ENCODE measurements around the gene ID2.

Gene ID2, protein sequence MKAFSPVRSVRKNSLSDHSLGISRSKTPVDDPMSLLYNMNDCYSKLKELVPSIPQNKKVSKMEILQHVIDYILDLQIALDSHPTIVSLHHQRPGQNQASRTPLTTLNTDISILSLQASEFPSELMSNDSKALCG

DNA sequence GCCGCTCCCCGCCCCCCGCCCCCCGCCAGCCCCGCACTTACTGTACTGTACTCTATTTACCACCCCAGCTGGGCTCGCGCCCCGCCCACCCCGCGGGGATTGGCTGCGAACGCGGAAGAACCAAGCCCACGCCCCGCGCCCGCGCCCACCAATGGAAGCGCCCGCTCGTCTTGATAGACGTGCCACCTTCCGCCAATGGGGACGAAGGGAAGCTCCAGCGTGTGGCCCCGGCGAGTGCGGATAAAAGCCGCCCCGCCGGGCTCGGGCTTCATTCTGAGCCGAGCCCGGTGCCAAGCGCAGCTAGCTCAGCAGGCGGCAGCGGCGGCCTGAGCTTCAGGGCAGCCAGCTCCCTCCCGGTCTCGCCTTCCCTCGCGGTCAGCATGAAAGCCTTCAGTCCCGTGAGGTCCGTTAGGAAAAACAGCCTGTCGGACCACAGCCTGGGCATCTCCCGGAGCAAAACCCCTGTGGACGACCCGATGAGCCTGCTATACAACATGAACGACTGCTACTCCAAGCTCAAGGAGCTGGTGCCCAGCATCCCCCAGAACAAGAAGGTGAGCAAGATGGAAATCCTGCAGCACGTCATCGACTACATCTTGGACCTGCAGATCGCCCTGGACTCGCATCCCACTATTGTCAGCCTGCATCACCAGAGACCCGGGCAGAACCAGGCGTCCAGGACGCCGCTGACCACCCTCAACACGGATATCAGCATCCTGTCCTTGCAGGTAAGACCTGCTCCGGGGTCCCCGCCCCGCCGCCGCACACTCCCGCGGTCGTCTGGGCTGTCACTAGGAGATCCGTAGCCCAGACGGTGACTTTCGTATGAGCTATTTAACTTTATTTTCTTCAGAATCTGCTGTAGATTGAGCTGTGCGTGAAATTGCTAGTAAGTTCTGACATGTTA lies at the start of gene ID2:
TSS of gene ID2 (plus strand) at position 271 of the 907 bp plus-strand sequence. CDS start at position 381, 110 bp downstream.
- peak; percentile 99 for DNase-seq (ENCODE audit: low read depth)

DNA sequence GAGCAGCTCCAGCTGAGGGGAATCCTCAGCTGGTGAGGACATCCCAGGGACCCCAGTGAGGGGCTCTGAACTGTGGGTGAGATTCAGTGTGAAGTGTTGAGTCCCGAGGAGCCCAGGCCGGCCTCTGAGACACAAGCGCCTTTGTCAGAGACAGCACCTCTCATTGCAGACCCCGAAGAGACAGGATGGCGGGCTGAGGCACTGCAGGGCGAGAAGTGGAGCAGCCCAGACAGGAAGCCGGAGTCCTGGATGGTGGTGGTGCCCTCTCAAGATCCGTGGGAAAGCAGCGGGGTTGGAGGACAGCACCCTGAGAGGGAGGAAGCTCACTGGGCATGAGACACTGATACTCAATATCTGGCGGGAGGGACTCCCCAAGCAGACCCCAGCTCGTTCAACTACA lies 49.1 kb upstream of the ID2 start:
- no peak for DNase-seq (ENCODE audit: low read depth)

DNA sequence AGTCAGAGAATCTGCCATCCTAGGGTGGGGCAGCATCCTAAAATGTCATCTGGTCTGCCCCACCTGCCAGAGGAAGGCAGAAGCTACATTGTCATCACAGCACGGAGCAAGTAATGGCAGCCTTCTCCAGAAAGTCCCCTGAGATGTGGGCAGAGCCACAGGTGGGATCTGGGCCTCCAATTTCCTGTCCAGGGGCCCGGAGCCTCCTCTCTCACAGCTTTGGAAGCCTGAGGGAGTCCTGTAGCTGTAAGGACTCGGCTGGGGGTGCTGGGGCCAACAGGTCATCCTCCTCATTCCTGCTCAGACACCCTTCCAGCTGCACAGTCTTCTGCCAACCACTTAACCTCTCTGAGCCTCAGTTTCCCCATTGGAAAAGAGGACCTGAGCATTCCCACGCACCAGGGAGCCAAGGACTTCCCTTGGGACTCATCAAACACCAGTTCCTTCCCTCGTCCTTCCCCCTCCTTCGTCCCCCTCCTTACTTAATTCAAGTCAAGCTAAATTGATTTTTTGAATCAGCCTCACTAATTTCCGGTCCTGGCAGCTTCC lies 48.6 kb upstream of the ID2 start:
- no peak for DNase-seq (ENCODE audit: low read depth)

DNA sequence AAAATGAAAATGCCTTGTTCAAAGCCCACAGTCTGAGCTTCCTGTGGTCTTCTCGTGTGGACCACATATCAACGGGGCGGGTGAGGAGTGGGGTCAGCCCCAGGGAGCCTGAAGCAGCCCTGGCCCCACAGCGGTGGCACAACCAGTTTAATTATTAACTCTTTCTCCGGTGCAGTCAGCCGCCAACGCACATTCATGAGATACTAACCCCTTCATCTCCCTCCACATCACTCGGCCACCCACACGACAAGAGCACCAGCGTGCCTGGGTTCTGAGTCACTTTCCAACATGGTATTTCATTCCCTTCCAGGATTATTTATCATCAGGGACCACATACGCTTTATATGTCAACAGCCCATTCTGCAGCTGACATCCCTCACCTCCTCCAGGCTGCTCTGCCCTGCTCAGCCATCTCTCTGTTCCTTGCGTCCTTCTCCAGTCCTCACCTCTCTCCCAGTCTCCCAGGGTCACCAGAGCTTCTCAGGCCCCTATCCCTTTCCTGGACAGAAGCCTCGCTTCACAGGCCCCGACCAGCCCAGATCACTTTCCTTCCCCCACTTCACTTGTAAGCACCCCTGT lies 48.0 kb upstream of the ID2 start:
- DNase-seq (ENCODE audit: low read depth), result peak; percentile 40

DNA sequence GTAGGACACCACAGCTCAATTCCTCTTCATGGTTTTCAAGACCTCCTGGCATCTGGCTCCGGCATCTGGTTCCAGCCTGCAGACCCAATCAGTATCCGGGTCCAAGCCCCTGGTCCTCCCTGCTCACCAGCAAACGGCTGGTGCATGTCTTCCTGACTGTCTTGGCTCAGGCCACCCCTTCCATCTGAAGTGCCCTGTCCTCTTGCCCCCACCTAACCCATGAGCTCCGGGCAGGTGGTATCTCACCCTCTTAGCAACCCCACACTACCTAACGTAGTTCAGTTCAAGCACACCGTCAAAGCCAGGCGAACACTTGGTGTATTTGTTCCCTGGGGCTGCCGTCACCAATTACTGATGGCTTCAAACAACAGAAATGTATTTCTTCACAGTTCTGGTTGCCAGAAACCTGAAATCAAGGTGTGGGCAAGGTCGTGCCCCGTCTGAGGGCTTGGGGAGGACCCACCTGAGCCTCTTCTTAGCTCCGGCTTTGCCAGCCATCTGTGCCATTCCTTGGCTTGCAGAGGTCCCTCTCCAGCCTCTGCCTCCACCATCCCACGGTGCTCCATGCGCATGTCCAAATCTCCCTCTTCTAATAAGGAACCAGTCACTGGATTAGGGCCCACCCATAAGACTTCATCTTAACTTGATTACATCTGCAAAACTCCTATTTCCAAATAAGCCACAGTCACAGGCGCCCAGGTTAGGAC lies 47.2 kb upstream of the ID2 start:
- DNase-seq (ENCODE audit: low read depth), result no peak

DNA sequence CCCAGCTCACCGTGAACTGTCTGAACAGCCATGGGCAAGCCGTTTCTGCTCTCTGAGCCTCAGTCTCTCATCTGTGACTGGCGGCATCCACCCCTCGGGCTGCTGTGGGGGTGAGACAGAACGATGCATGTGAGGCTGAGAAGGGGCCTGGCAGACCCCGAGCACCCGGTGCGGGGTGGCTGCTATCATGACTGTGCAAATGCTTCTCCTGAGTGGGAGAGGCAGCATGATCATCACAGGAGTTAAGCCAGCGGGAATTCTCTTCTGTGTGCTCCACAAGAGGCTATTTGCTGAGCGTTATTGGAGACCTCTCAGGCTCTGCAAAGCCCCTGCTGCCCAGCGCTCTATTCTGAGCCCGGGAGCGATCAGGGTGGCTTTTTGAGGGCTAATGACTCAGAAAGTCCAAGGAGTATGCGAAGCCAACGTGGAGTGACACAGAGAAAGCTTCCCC lies 45.8 kb upstream of the ID2 start:
- no peak for DNase-seq (ENCODE audit: low read depth)

DNA sequence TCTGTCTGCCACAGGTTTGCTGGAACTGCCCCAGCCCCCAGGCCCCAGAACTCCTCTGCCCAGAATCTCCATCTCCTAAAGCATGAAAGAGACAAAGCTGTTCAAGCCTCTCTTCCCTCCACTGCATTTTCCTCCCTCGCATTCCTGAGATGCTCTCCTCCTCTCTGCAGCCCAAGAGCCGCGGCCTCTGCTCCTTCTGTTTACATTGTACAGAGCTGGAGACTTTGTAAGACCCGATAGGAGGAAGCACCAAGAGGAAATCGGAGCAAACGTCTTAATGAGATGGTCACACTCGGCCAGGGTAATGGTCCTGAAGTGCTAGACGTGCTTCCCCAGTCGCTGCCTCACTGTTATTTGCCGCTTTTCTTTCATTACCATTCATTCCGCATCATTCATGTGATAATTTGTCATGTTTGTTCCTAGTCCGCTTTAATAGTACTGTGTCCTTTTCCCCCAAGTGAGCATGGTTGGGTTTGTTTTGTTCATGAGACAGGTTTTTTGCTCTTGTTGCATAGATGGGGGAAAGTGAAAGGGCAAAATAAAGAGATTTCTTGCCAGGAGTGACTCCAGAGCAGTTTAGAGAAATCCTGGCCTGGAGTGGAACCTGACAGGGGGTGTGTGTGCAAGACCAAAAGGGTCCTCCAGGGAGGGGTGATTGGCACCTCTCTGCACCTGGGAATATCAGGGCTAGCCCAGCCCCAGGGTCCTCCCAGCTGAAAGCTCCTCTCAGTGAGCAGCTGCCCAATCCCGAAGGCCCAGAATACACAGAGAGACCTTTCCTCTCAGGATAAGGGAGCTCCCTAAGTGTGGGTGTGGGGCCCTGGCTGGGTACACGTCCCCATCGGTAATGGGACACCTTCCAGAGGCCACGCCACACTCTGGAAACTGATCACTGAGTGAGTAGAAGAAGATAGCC lies 44.9 kb upstream of the ID2 start:
- DNase-seq (ENCODE audit: low read depth), result no peak

DNA sequence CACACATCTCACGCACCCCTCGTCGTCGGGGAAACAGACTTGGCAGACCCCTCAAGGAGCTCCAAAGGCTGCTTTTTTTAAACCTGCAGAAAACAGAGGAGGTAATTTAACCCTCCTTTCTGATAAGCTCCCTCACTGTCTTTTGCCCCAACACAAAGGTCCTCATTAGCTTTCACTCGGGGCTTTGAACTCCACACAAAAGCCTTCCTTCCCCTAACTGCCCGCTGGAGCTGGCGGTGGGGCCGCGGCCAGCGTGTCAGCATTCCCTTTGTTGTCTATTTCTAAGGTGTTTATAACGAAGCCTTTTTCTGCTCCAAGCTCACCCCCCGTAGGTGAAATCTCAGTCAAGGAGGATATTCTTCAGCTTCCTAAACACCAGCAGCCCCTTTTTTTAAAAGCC lies 43.5 kb upstream of the ID2 start:
- DNase-seq (ENCODE audit: low read depth), result no peak

DNA sequence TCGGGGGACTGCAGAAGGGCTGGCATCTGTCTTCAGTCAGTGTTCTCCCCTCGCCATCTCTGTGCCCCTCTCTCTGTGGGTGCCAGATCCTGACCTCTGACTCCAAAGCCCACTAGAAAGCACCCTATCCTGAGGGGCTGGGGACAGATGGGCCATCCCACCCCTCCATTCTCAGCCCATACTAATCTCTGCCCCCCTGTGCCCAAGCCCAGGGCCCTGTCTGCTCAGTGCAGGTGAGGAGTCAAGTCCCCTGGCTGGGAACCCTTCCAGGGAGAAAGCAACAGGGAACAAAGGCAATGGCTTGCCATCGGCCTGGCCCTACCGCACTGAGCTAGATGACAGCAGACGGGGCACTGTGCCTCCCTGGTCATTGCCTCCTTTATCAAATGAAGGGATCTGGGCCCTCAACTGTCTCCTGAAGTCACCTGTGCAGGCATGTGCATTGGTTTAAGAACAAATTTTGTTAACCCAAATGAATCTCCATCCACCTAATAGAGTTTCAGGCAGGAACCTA lies 42.7 kb upstream of the ID2 start:
- no peak for DNase-seq (ENCODE audit: low read depth)

DNA sequence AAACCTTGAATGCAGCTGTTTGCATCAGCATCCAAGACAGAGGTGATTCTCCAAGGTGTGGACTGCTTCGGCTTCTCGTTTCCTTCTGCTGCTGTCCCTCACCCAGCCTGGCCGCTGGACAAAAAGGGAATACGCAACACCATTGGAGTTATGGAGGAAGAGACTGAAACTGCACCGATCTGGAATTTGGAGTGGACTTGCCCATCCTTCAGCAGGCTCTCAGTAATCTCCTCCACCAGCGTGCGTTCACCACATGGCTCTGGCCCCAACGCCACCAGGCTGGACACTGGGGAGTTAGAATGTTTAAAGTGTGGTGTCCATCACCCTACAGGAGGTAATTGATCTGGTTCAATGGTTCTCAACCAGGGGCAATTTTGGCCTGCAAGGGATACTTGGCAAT lies 41.4 kb upstream of the ID2 start:
- DNase-seq (ENCODE audit: low read depth), result no peak

DNA sequence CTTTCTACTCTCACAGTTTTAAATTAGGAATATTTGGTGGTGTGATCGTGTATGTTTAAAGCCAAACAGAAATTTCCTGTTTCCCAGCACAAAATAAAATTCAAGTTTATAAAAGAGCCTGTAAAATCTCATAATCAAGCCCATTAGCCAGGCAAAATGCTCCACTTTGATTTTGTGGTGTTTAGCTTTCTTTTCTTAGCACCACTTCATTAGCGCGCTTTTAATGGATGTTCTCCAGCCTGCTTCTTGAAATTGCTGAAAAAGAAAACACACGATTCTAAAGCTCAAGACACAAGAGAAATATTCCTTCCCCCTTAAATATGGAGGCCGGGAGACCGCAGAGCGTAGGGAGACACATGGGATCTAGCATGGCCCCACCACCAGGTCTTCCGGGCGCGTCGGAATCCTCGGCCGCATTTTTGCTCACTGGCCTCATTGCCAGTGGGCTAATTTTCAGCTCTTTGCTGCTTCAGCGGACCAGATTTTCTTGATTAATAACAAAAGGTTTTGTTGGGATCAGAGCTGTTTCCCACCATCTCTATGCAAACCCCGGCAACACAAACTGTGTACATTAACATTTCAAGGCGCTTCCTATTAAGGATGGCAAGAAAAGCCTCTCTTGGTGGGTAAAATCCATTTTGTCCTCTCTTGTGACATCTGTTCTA lies 40.4 kb upstream of the ID2 start:
- no peak for DNase-seq (ENCODE audit: low read depth)

DNA sequence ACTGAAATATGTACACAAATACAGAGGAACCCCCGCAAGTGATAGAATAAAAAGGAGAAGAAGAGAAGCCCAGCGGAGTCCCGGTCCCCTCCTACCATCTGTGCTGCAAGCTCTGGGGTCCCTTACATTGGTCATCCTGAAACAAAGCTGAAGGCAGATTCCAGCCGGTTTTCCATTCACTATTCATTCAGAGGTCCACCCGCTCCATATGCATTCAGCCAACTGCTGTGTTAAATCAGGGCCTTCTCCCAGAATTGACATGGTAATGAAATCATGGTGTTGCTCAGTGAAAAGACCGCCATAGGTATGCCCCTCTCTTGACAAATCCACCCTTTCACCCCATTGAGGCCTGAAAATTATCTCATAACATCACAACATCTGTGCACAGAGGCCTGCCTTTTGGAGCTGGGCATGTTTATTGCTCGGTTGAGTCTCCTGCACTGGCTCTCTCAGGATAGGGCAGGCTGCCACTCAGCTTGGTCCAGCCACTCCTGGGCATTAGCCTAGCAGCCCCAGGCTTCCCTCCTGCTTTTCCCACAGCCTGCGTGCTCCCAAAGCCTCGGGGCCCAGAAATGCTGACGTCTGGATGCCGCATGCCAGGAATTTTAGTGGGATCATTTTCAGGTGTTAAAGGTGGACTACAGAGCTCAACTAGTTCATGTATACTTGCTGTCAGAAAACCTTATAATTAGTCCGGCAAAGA lies 39.3 kb upstream of the ID2 start:
- no peak for DNase-seq (ENCODE audit: low read depth)

DNA sequence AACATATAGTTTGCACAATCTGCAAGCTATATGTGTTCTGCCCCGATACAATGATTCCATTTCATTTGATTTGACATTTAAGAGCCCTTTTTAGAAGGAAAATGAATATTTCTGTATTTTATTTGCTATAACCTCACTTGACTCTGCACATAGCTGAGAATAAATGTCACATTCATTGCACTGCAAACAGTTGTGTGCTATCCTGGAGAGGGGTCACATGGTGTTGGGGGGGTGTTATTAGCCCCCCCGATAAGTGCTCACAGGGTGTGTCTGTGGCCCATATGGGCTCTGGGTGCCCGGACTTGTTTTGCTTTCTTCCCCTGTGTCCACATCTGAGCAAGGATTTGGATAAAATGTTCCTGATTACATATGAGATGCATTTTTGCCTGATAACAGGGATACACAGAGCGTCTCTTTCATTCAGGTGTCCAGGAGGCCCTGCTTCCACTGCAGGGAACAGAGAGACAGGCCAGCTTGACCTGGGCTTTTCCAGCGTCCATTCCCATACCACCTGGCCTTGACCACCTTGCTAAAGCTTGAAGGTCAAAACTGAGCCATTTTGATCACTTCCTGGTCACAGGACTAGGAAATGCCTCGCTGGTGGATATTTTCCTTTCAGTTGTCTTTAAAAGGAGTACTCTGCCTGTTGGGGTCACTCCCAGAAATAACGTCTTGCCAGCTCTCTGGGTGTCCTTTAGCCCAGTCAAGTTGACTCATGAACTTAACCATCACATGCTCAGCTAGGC lies 38.4 kb upstream of the ID2 start:
- DNase-seq (ENCODE audit: low read depth), result no peak

DNA sequence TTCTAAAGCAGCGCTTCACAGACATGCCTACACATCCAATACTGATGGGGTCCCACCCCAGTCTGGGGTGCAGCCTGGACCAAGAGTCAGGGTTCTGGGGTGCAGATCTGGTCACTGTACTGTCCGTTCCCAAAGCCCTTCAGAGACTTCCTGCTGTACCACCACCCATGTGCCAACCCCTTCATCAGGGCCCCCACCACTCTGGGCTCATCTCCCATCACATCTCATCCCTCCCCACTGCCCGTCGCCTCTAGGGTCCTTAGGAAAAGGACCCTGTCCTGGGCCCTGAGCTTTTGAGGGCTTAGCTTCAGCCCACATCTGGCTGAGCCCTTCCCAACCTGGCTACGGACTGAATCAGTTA lies 37.9 kb upstream of the ID2 start:
- DNase-seq (ENCODE audit: low read depth), result no peak

DNA sequence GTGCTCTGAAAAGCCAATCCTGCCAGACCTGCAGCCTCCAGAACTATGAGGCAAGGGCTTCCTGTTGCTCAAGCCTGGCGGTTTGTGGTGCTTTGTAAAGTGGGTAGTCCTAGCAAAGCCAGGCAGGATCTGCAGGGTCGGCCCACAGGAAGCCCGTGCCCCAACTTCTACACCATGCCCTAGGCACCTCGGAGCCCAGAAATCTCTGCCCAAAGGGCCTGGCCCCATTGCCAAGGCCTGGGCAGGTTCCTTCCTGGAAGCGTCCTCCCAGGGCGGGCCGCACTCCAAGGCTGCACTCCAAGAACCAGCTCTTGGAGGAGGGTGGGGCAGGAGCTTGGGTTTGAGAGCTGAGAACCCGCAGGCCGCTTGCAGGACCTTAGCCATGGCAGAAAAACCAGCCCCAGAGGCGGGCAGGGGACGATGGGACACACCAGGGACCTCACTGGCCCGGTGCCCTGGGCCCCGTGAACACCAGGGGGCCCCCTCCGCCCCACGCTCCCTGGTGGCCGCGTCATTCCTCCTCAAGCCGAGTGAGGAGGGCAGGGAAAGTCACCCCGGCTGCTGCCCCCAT lies 37.2 kb upstream of the ID2 start:
- DNase-seq (ENCODE audit: low read depth), result no peak

DNA sequence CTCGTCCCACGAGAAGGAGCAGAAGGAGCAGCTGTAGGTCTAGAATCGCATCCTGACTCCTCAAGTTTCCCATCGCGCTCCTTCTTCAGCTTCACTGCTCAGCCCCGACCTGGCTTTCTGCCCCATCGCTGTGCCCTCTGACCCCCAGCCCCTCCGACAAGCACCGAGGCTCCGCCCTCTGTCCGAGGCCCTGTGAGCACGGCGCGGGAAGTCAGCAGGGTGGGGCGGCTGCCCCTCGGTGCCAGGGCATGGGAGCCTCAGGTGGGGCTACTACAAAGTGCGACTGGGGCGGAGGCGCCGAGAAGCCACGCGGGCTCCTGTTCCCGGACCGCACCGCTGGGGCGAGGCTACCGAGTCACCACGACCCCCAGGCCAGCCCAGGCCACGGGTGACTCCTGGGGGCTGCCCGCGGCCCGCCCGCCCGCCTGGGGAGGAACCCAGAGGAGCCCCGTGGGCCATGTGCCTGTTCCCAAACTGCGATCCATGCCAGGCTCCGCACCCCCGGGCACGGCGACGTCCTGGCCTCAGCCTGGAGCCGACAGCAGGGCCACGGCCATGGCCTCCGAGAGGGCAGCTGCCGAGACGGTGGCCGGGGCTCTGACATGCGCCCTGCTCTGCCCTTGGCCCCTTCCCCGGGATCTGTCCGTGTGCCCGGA lies 36.6 kb upstream of the ID2 start:
- no peak for DNase-seq (ENCODE audit: low read depth)

DNA sequence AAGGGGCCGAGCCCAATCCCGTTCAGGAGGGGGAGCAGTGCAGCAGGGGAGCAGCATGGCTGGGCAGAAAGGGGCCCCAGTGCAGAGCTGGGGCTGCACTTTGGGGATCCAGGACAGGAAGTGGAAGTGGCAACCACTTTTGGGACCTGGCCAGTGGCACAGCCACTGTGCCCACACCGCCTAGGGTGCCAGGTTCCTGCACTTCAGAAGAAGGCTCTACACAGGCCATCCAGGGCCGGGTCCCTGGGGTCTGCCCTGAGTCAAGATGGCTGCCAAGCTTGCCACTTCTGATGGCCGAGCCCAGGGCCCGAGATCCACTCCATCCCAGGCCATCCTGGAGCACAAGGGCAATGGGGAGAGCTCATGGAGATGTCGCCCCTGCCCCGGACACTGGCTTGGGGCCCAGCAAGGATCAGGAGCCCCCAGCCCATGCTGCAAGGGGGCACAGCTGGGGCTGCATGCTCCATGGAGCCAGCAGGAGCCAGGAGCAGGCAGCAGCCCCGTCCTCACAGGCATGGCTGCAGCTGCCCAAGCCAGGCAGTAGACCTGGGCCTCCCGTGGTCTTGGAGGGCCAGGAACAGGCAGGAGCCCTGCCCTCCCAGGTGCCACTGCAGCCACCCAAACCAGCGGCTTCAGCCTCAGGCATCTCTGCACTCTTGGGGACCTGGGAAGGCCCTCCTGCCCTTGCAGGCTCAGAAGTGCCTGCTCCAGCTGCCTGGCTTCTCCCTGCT lies 35.0 kb upstream of the ID2 start:
- DNase-seq (ENCODE audit: low read depth), result no peak

DNA sequence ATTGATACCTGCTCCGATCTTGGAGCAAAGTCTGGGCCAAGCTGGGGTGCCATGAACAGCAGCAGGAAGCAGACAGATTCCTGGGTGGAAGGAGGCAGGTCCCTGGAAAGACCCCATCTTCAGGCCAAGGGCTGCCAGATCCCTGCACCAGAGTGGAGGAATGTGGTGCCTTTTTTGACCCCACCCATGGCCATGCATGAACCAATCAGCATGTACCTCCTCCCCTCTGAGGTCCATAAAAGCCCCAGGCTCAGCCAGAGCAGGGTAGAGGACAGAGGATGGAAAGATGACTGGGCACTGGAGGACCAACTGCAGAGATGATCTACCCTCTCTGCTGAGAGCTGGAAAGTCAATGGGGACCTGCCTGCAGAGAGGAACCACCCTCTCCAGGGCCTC lies 34.4 kb upstream of the ID2 start:
- DNase-seq (ENCODE audit: low read depth), result no peak

Data from GM04504 (cell line).